ENCODE data around the gene NUDT7. TPM values are rescaled to one million over a fixed set of nuclear protein-coding genes. Genes with fewer than 3 reads are reported as not detected.

The NUDT7 gene
- total and polyA plus RNA-seq, 2 donors from 2014 or later = 7.6 to 43.8 TPM

DNA sequence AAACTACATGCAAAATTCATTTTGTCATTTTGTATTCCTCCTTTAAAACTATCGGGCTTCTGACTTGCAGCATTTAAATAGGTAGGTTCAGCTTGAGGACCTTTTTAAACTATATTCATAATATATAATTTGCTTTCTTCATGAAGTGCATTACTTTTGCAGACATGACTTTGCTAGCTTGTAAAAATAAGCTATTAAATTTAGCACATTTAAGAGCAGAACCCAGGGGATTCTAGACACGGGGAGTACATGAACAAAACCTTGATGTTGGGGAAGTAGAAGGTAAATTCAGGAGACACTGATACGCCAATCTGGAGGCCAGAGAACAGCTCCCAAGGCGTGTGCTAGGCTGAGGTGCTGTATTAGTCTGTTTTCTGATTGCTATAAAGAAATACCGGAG is 32.3 kb upstream of the NUDT7 start:
- no peak for FAIRE-seq
- no peak overlapping the region for H3K9ac ChIP-seq (ENCODE audit: low read length in 3 of 3)

GRCh38 chr16:77690416-77690815 is 31.9 kb upstream of the NUDT7 start:
- H3K27ac ChIP-seq (ENCODE audit: low read depth in 2 of 2, low read length in 2 of 2) = no peak overlapping the region
- FAIRE-seq = no peak
- intact Hi-C loops (cut with DNase I) = no loop called here

More for the DNA sequence above, 32.3 kb upstream of the NUDT7 start:
- no peaks in the 10 kb centered on the region for H3K9me3 ChIP-seq (ENCODE audit: control insufficient read depth in 2 of 3, insufficient read depth in 1 of 3, low read length in 3 of 3)
- H3K27ac ChIP-seq (ENCODE audit: low read depth in 2 of 2, low read length in 2 of 2) = no peak overlapping the region
- DNase-seq = no peak
- no peak overlapping the region for H3K4me3 ChIP-seq (ENCODE audit: low read length in 3 of 3)
- TF ChIP-seq, protein P1, sequence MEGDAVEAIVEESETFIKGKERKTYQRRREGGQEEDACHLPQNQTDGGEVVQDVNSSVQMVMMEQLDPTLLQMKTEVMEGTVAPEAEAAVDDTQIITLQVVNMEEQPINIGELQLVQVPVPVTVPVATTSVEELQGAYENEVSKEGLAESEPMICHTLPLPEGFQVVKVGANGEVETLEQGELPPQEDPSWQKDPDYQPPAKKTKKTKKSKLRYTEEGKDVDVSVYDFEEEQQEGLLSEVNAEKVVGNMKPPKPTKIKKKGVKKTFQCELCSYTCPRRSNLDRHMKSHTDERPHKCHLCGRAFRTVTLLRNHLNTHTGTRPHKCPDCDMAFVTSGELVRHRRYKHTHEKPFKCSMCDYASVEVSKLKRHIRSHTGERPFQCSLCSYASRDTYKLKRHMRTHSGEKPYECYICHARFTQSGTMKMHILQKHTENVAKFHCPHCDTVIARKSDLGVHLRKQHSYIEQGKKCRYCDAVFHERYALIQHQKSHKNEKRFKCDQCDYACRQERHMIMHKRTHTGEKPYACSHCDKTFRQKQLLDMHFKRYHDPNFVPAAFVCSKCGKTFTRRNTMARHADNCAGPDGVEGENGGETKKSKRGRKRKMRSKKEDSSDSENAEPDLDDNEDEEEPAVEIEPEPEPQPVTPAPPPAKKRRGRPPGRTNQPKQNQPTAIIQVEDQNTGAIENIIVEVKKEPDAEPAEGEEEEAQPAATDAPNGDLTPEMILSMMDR (IDR thresholded peaks at IDR 0.05; ENCODE audit: borderline replicate concordance, extremely low read depth, insufficient read depth) = no peak
- intact Hi-C loops (cut with DNase I) = no loop called here
- no peaks in the 10 kb centered on the region for H3K27me3 ChIP-seq (ENCODE audit: control insufficient read depth, insufficient read depth, low read length)
- no peaks in the 10 kb centered on the region for H3K4me1 ChIP-seq (ENCODE audit: control insufficient read depth in 2 of 3, insufficient read depth in 2 of 3, low read depth in 1 of 3, low read length in 3 of 3)
- no peaks in the 10 kb centered on the region for H3K36me3 ChIP-seq (ENCODE audit: control insufficient read depth in 2 of 3, insufficient read depth in 3 of 3, low read length in 3 of 3)

DNA sequence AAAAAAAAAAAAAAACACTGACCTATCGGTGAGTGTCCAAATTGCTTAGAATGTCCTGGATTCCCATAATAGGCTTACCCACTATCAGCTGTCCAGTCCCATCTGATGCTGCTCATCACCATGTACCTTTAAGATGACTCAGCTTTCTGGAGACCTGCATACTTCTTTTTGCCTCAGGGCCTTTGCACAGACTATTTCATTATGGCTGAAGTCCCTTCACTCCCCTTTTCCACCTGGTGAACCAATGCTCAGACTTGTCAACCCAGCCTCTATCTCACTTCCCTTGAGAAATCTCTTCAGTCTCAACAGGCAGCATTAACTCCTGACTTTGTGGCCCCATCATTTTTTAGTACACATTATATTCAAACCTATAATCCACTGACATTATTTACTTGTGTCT is 29.7 kb upstream of the NUDT7 start:
- Histone ChIP-seq H3K9ac (ENCODE audit: low read length in 3 of 3) (no peak overlapping the region), H3K27ac (ENCODE audit: low read depth in 2 of 2, low read length in 2 of 2) (no peak overlapping the region), H3K4me1 (ENCODE audit: control insufficient read depth in 2 of 3, insufficient read depth in 2 of 3, low read depth in 1 of 3, low read length in 3 of 3) (no peaks in the 10 kb centered on the region), H3K36me3 (ENCODE audit: control insufficient read depth in 2 of 3, insufficient read depth in 3 of 3, low read length in 3 of 3) (no peaks in the 10 kb centered on the region), H3K4me3 (ENCODE audit: low read length in 3 of 3) (no peak overlapping the region), H3K9me3 (ENCODE audit: control insufficient read depth in 2 of 3, insufficient read depth in 1 of 3, low read length in 3 of 3) (no peaks in the 10 kb centered on the region), H3K27me3 (ENCODE audit: control insufficient read depth, insufficient read depth, low read length) (no peaks in the 10 kb centered on the region)
- DNase-seq = no peak
- TF ChIP-seq, protein P1 (IDR thresholded peaks at IDR 0.05; ENCODE audit: borderline replicate concordance, extremely low read depth, insufficient read depth) = no peak
- FAIRE-seq = no peak
- intact Hi-C loops (cut with DNase I) = no loop called here

More at GRCh38 chr16:77690416-77690815, 31.9 kb upstream of the NUDT7 start:
- no peak overlapping the region for H3K4me3 ChIP-seq (ENCODE audit: low read length in 3 of 3)
- DNase-seq = no peak
- H3K27me3 ChIP-seq (ENCODE audit: control insufficient read depth, insufficient read depth, low read length) = no peaks in the 10 kb centered on the region
- H3K4me1 ChIP-seq (ENCODE audit: control insufficient read depth in 2 of 3, insufficient read depth in 2 of 3, low read depth in 1 of 3, low read length in 3 of 3) = no peaks in the 10 kb centered on the region
- H3K9me3 ChIP-seq (ENCODE audit: control insufficient read depth in 2 of 3, insufficient read depth in 1 of 3, low read length in 3 of 3) = no peaks in the 10 kb centered on the region
- H3K9ac ChIP-seq (ENCODE audit: low read length in 3 of 3) = no peak overlapping the region
- TF ChIP-seq, protein P1 (IDR thresholded peaks at IDR 0.05; ENCODE audit: borderline replicate concordance, extremely low read depth, insufficient read depth) = no peak
- no peaks in the 10 kb centered on the region for H3K36me3 ChIP-seq (ENCODE audit: control insufficient read depth in 2 of 3, insufficient read depth in 3 of 3, low read length in 3 of 3)

DNA sequence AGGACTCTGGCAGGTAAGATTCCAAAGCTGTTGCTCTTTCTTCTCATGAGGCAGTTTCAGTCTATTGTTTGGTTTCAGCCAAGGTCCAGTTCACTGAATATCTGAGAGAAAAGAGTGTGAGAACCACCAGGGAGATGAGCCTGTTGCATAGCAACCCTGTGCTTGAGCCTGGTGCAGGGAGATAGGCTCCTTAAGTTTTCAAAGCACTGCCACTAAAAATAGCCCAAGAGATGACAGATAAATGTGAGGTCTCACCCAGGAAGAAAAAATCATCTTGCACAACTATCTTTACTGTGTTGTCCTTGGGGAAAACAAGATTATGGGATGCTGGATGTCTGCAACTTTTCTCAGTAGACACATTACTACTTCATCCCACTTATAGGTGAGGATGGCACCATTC is 26.2 kb upstream of the NUDT7 start:
- Histone ChIP-seq H3K27me3 (ENCODE audit: control insufficient read depth, insufficient read depth, low read length) (no peaks in the 10 kb centered on the region), H3K36me3 (ENCODE audit: control insufficient read depth in 2 of 3, insufficient read depth in 3 of 3, low read length in 3 of 3) (no peaks in the 10 kb centered on the region), H3K4me1 (ENCODE audit: control insufficient read depth in 2 of 3, insufficient read depth in 2 of 3, low read depth in 1 of 3, low read length in 3 of 3) (no peaks in the 10 kb centered on the region), H3K4me3 (ENCODE audit: low read length in 3 of 3) (no peak overlapping the region), H3K9me3 (ENCODE audit: control insufficient read depth in 2 of 3, insufficient read depth in 1 of 3, low read length in 3 of 3) (no peaks in the 10 kb centered on the region), H3K9ac (ENCODE audit: low read length in 3 of 3) (no peak overlapping the region), H3K27ac (ENCODE audit: low read depth in 2 of 2, low read length in 2 of 2) (no peak overlapping the region)
- TF ChIP-seq, protein P1 (IDR thresholded peaks at IDR 0.05; ENCODE audit: borderline replicate concordance, extremely low read depth, insufficient read depth) = no peak
- DNase-seq = no peak
- FAIRE-seq = no peak
- intact Hi-C loops (cut with DNase I) = no loop called here
